Skeletal muscle satellite cell (primary cell): ENCODE data around the gene RABGAP1L.

Source experiments
- H3K27me3 ChIP-seq: 2 replicates; pipeline ENCODE4 v1.7.0; 2013; ENCODE audit warnings: low read length; ENCODE audit not compliant: control insufficient read depth, insufficient read depth
- H3K36me3 ChIP-seq: 2 replicates; pipeline ENCODE4 v1.7.0; 2013; ENCODE audit warnings: mild to moderate bottlenecking, control low read depth, low read length; ENCODE audit not compliant: insufficient read depth
- H3K4me1 ChIP-seq: 2 replicates; pipeline ENCODE4 v1.7.0; 2013; ENCODE audit warnings: low read length; ENCODE audit not compliant: control insufficient read depth, insufficient read depth
- H3K4me2 ChIP-seq: 2 replicates; pipeline ENCODE4 v1.7.0; 2013; ENCODE audit warnings: mild to moderate bottlenecking, low read length
- H3K4me3 ChIP-seq: 2 replicates; pipeline ENCODE4 v1.7.0; 2013; ENCODE audit warnings: low read length
- H3K9ac ChIP-seq: 2 replicates; pipeline ENCODE4 v1.7.0; 2013; ENCODE audit warnings: mild to moderate bottlenecking, low read depth, low read length, moderate library complexity
- H3K9me3 ChIP-seq: replicated peaks from 2 replicates; pipeline ENCODE4 v1.7.0; 2013; ENCODE audit warnings: mild to moderate bottlenecking, control low read depth, low read length

The RABGAP1L gene

DNA sequence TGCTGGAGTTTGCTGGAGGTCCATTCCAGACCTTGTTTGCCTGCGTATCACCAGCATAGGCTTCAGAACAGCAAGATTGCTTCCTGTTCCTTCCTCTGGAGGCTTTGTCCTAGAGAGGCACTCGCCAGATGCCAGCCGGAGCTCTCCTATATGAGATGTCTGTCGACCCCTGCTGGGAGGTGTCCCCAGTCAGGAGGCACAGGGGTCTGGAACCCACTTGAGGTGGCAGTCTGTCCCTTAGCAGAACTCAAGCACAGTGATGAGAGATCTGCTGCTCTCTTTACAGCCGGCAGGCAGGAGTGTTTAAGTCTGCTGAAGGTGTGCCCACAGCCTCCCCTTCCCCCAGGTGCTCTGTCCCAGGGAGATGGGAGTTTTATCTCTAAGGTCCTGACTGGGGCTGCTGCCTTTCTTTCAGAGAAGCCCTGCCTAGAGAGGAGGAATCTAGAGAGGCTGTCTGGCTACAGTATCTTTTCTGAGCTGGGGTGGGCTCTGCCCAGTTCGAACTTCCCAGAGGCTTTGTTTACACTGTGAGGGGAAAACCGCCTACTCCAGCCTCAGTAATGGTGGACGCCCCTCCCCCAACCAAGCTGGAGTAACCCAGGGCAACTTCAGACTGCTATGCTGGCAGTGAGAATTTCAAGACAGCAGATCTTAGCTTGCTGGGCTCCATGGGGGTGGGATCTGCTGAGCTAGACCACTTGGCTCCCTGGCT lies 493.4 kb downstream of the RABGAP1L start:
- no peak overlapping the region for H3K4me2 ChIP-seq

DNA sequence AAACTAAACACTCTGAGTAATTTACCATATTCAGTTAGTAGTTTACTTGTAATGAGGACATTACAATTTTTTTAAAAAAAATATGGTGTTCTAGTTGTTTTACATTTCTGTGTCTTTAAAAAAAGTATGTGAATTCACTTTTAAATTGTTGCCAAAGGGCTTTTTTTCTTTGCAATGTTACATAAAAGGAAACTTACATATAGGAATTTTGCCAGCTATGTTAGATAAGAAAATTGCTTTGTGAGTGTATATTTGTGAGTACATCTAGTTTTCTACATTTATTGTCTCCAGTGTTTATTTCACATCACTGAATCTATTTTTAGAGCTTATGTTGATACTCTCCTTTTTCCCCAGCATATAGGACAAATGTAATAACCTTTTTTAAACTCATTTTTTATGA lies 495.2 kb downstream of the RABGAP1L start:
- Histone ChIP-seq H3K4me1 (no peaks in the 10 kb centered on the region), H3K36me3 (no peaks in the 10 kb centered on the region), H3K9me3 (no peaks in the 10 kb centered on the region), H3K4me2 (no peak overlapping the region), H3K4me3 (no peak overlapping the region), H3K9ac (no peak overlapping the region), H3K27me3 (no peaks in the 10 kb centered on the region)

More for the DNA sequence above, 493.4 kb downstream of the RABGAP1L start:
- Histone ChIP-seq H3K9ac (no peak overlapping the region), H3K36me3 (no peaks in the 10 kb centered on the region), H3K27me3 (no peaks in the 10 kb centered on the region), H3K9me3 (no peaks in the 10 kb centered on the region), H3K4me1 (no peaks in the 10 kb centered on the region), H3K4me3 (no peak overlapping the region)

DNA sequence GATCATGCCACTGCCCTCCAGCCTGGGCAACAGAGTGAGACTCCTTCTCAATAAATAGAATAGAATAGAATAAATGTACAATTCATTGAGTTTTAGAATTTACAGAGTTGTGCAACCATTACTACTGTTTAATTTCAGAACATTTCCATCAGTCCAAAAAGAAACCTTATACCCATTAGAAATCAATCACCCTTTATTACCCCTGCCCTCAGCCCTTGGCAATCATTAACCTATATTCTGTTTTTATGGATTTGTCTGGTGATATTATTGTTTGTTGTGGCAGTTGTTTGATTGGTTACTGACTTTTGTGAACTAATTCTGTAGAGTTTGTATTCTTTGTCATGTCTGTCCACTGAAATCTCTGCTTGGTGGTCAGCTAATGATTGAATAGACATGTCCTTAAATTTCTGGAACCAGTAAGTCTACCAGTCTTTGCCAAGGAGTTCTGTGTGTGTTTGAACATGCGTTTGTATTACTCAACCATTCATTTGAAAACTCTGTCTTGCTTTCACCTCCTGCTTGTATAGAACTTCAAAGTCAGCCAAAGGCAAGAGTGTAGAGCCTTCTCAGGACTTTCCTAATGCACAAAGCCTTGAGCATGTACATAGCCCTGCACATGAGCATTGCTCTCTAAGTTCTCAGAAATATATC lies 497.2 kb downstream of the RABGAP1L start:
- Histone ChIP-seq H3K27me3 (no peaks in the 10 kb centered on the region), H3K4me3 (no peak overlapping the region), H3K9ac (no peak overlapping the region), H3K36me3 (no peaks in the 10 kb centered on the region), H3K4me1 (peaks cover 5% of the 10 kb centered on the region), H3K9me3 (no peaks in the 10 kb centered on the region), H3K4me2 (no peak overlapping the region)

DNA sequence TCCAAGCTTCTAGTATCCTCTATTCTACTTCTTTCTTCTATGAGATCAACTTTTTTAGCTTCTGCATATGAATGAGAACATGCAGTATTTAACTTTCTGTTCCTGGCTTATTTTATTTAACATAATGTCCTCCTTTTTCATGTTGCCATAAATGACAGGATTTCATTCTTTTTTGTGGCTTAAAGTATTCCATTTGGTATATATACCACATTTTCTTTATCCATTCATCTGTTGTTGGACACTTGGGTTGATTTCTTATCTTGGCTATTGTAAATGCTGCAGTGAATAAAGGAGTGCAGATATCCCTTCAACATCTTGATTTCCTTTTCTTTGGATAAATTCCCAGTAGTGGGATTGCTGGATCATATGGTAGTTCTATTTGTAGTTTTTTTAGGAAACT lies 498.1 kb downstream of the RABGAP1L start:
- Histone ChIP-seq H3K36me3 (no peaks in the 10 kb centered on the region), H3K9me3 (no peaks in the 10 kb centered on the region), H3K9ac (no peak overlapping the region), H3K27me3 (no peaks in the 10 kb centered on the region), H3K4me1 (peaks cover 5% of the 10 kb centered on the region), H3K4me2 (no peak overlapping the region), H3K4me3 (no peak overlapping the region)

DNA sequence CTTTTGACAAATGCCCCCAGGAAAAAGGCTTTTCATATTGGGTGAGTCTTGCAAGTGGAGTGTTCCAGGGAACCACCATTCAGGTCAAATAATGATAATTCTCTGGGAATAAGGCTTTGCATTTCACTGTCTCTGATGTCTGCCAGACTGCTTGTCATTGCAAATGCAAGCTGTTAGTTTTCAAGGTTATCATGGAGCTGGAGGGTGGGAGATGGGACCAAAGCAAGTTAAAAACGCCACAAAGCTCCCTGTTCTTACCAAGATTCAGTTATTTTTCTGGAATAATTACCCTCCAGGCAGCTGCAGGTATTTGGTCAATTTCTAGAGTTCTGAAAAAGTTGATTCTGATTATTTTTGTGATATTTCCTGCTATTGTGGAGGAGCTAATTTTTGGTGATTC lies 498.6 kb downstream of the RABGAP1L start:
- Histone ChIP-seq H3K4me3 (no peak overlapping the region), H3K9ac (no peak overlapping the region), H3K27me3 (no peaks in the 10 kb centered on the region), H3K36me3 (no peaks in the 10 kb centered on the region), H3K9me3 (no peaks in the 10 kb centered on the region), H3K4me2 (no peak overlapping the region), H3K4me1 (peaks cover 5% of the 10 kb centered on the region)

DNA sequence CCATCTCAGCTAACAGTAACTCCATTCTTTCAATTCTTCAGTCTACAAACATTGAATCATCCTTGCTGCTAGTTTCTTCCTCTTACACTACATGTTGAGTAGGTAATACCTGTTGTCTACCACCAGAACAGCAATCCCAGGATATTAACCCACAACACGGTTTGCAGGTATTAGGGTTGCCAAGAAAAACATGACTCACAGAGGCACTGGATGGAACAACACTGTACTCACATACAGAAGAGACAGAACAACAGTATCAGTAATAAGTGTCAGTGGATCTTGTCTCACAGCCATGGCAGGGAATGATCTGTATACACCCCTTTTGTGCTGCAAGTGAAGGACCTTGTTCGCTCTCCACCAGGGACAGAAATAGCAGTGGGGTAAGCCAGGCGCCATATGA lies 500.5 kb downstream of the RABGAP1L start:
- H3K9ac ChIP-seq = no peak overlapping the region
- H3K27me3 ChIP-seq = no peaks in the 10 kb centered on the region
- no peaks in the 10 kb centered on the region for H3K36me3 ChIP-seq
- no peak overlapping the region for H3K4me3 ChIP-seq
- no peak overlapping the region for H3K4me2 ChIP-seq
- H3K9me3 ChIP-seq = no peaks in the 10 kb centered on the region
- H3K4me1 ChIP-seq = peaks cover 5% of the 10 kb centered on the region

DNA sequence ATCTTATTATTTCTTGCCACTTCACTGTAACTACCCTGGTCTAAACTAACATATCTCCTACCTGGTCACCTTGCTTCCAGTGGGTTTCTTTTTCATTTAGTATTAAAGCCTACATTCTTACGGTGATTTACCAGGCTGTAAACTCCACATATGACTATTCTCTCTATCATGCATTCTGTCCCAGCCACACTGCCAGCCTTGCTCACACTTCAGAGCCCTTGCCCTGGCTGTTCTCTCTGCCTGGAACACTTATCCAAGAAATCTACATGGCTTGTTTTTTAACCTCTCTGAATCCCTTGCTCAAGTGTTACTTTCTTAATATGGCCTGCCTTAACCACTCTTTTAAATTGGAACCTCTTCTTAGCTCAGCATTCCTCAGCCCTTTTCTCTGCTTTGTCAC lies 501.2 kb downstream of the RABGAP1L start:
- H3K9ac ChIP-seq = no peak overlapping the region
- no peaks in the 10 kb centered on the region for H3K36me3 ChIP-seq
- H3K4me2 ChIP-seq = no peak overlapping the region
- no peak overlapping the region for H3K4me3 ChIP-seq
- H3K27me3 ChIP-seq = no peaks in the 10 kb centered on the region
- no peaks in the 10 kb centered on the region for H3K9me3 ChIP-seq
- peaks cover 5% of the 10 kb centered on the region for H3K4me1 ChIP-seq

DNA sequence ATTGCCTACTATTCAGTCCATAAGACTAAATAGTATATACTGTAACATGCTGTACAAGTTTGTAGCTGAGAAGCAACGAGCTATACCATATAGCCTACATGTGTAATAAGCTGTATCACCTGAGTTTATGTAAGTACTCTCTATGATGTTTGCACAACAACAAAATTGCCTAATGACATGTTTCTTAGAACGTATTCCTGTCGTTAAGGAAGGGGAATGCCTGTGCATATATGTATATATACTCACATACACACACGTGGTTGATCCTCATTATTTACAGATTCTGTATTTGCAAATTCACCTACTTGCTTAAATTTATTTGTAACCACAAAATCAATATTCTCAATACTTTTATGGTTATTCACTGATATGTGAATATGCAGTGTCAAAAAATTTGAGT lies 504.0 kb downstream of the RABGAP1L start:
- H3K36me3 ChIP-seq = no peaks in the 10 kb centered on the region
- no peaks in the 10 kb centered on the region for H3K27me3 ChIP-seq
- H3K4me2 ChIP-seq = no peak overlapping the region
- no peaks in the 10 kb centered on the region for H3K9me3 ChIP-seq
- no peak overlapping the region for H3K9ac ChIP-seq
- H3K4me1 ChIP-seq = peaks cover 5% of the 10 kb centered on the region
- no peak overlapping the region for H3K4me3 ChIP-seq

DNA sequence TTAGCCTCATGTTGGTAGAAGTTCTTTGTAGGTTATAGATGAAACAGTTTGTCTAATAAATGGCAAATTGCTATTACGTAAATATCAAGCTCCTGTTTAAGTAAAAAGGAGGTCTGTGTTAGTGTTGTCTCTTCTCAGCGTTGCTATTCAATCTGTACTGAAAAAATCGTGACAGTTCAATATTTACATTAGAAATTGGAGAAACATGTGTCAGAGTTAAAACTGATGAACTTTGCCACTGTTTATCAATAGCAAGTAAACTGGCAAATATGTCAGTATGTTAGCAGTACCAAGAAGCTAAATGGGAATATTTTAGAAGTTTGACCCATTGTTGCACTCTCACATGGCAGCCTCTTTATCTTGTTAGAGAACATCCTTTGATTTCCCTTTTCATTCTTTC lies 506.9 kb downstream of the RABGAP1L start:
- H3K9me3 ChIP-seq = no peaks in the 10 kb centered on the region
- H3K36me3 ChIP-seq = no peaks in the 10 kb centered on the region
- no peak overlapping the region for H3K9ac ChIP-seq
- no peaks in the 10 kb centered on the region for H3K4me1 ChIP-seq
- no peak overlapping the region for H3K4me2 ChIP-seq
- H3K27me3 ChIP-seq = no peaks in the 10 kb centered on the region
- H3K4me3 ChIP-seq = no peak overlapping the region

DNA sequence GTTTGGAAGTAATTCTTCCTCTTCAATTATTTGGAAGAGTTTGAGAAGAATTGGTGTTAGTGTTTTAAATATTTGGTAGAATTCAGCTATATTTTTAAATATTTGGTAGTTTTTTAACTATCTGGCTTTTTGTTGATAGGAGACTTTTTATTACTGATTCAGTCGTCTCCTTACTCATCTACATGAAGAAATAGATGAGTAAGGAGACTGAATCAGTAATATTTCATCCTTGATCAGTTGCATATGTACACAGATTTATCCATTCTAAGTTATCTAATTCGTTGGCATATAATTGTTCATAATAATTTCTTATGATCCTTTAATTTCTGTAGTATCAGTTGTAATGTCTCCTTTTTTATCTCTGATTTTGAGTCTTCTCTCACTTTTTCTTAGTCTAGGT lies 512.5 kb downstream of the RABGAP1L start:
- no peak overlapping the region for H3K9ac ChIP-seq
- H3K27me3 ChIP-seq = no peaks in the 10 kb centered on the region
- H3K4me3 ChIP-seq = no peak overlapping the region
- H3K9me3 ChIP-seq = no peaks in the 10 kb centered on the region
- no peaks in the 10 kb centered on the region for H3K36me3 ChIP-seq
- no peaks in the 10 kb centered on the region for H3K4me1 ChIP-seq
- no peak overlapping the region for H3K4me2 ChIP-seq

DNA sequence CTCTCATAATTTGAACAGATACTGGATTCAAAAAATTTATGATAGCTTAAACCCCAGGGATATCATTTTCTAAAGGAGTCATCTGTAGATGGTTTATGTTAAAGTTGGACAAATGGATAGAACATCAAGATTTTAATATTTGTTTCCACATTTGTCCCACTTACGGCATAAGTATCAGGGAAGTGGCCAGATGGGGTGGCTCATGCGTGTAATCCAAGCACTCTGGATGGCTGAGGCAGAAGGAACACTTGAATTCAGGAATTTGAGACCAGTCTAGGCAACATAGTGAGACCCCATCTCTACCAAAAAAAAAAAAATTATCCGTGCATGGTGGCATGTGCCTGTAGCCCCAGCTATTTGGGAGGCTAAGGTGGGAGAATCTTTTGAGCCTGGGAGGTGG lies 517.5 kb downstream of the RABGAP1L start:
- Histone ChIP-seq H3K27me3 (no peaks in the 10 kb centered on the region), H3K9ac (no peak overlapping the region), H3K4me2 (no peak overlapping the region), H3K9me3 (no peaks in the 10 kb centered on the region), H3K4me3 (no peak overlapping the region), H3K36me3 (no peaks in the 10 kb centered on the region), H3K4me1 (no peaks in the 10 kb centered on the region)

DNA sequence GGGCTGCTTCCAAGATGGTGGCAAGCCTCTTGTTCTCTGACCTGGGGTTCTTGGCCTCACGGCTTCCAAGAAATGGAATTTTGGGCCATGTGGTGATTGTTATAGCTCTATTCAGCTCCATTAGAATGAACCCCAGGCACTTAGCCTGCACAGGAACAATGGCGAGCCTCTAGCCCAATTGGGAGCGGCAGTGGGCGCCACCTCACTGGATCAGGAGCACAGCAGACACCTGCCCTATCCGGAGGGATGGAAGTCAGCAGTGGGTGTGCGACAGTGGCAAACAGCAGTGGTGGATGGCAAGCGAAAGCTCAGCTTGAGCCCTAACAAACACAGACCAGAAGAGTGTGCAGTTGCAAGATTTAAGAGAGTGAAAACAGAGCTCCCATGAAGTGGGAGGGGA lies 519.3 kb downstream of the RABGAP1L start:
- H3K9me3 ChIP-seq = no peaks in the 10 kb centered on the region
- H3K9ac ChIP-seq = no peak overlapping the region
- no peaks in the 10 kb centered on the region for H3K36me3 ChIP-seq
- no peaks in the 10 kb centered on the region for H3K4me1 ChIP-seq
- H3K27me3 ChIP-seq = no peaks in the 10 kb centered on the region
- no peak overlapping the region for H3K4me3 ChIP-seq
- no peak overlapping the region for H3K4me2 ChIP-seq
